Activated naive CD4-positive, alpha-beta T cell treated with anti-CD3 and anti-CD28 coated beads for 36 hours (primary cell): ENCODE results near the gene CSDE1. TPM values are rescaled to one million over a fixed set of nuclear protein-coding genes. Genes with fewer than 3 reads are reported as not detected.

ENCODE experiments used
- CTCF ChIA-PET: fragments of 350-600 bp; sonication (Branson Sonifier 250); formaldehyde crosslinking; loops from one replicate; lab custom pipeline; 2021; ENCODE audit warnings: antibody characterized with exemption; lab: Charles Lee
- DNase-seq: peaks from one replicate; pipeline ENCODE4 v3.0.0-alpha.2; 2020
- H3K27ac Mint-ChIP-seq: one replicate; pipeline ENCODE4 v1.8.0; 2021; ENCODE audit warnings: mild to moderate bottlenecking, mixed read lengths
- H3K27me3 Mint-ChIP-seq: one replicate; pipeline ENCODE4 v1.8.0; 2021; ENCODE audit warnings: low read depth, mixed read lengths
- H3K36me3 Mint-ChIP-seq: one replicate; pipeline ENCODE4 v1.8.0; 2021; ENCODE audit warnings: low read depth, mixed read lengths
- H3K4me1 Mint-ChIP-seq: one replicate; pipeline ENCODE4 v1.8.0; 2021; ENCODE audit warnings: low read depth, mixed read lengths
- H3K4me3 Mint-ChIP-seq: one replicate; pipeline ENCODE4 v1.8.0; 2021; ENCODE audit warnings: mild to moderate bottlenecking, moderate library complexity, mixed read lengths
- H3K9me3 Mint-ChIP-seq: one replicate; pipeline ENCODE4 v1.8.0; 2021; ENCODE audit warnings: mixed read lengths
- intact Hi-C: fragments of 100-400 bp; cut with micrococcal nuclease; formaldehyde crosslinking; loops from one replicate; pipeline ENCODE4 v1.15.1; 2023
- total RNA-seq, 2 experiments: library from RNA; stranded (reverse); gene quantifications; one replicate each; pipeline ENCODE4 v1.2.3, GENCODE V29; 2021

Gene CSDE1
- total RNA-seq, 2 experiments from 2014 or later, result 533 to 579 TPM

GRCh38 chr1:114694540-114695310 is 63.1 kb downstream of the CSDE1 start:
- no peak overlapping the region for H3K4me3 Mint-ChIP-seq
- no peak for DNase-seq
- intact Hi-C loops, result no loop called here
- H3K27me3 Mint-ChIP-seq, result peaks cover 4% of the 10 kb centered on the region
- CTCF ChIA-PET, result interaction anchor here (0.8 kb wide), 1 partner anchor 675 kb away, joined by 5 read pairs; no protein-coding TSS in a partner anchor
- H3K9me3 Mint-ChIP-seq, result no peaks in the 10 kb centered on the region
- H3K36me3 Mint-ChIP-seq, result no peaks in the 10 kb centered on the region
- H3K27ac Mint-ChIP-seq, result no peak overlapping the region
- H3K4me1 Mint-ChIP-seq, result no peaks in the 10 kb centered on the region

DNA sequence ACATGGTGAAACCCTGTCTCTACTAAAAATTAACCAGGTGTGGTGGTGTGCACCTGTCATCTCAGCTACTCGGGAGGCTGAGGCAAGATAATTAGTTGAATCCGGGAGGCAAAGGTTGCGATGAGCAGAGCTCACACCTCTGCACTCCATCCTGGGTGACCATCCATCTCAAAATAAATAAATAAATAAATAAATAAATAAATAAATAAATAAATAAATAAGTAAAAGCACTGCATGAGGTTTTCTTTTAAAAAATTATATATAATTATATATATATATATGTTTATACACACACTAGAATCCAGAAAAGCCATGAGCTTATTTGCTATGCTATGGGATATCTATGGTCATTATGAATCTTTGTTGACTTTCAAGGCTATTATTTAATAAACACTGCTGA is 64.8 kb downstream of the CSDE1 start:
- intact Hi-C loops, result no loop called here
- no peaks in the 10 kb centered on the region for H3K36me3 Mint-ChIP-seq
- no peak overlapping the region for H3K27ac Mint-ChIP-seq
- CTCF ChIA-PET, result interaction anchor here (0.6 kb wide), 1 partner anchor 247 kb away, joined by 3 read pairs; no protein-coding TSS in a partner anchor
- H3K9me3 Mint-ChIP-seq, result no peaks in the 10 kb centered on the region
- no peak for DNase-seq
- H3K4me3 Mint-ChIP-seq, result no peak overlapping the region
- H3K27me3 Mint-ChIP-seq, result peaks cover 7% of the 10 kb centered on the region
- no peaks in the 10 kb centered on the region for H3K4me1 Mint-ChIP-seq

GRCh38 chr1:114691061-114691460 is 66.7 kb downstream of the CSDE1 start:
- no peaks in the 10 kb centered on the region for H3K36me3 Mint-ChIP-seq
- no peaks in the 10 kb centered on the region for H3K4me1 Mint-ChIP-seq
- no peak overlapping the region for H3K4me3 Mint-ChIP-seq
- no peak for DNase-seq
- H3K9me3 Mint-ChIP-seq, result no peaks in the 10 kb centered on the region
- intact Hi-C loops, result no loop called here
- H3K27ac Mint-ChIP-seq, result no peak overlapping the region
- CTCF ChIA-PET, result no interaction called here
- H3K27me3 Mint-ChIP-seq, result peaks cover 17% of the 10 kb centered on the region

GRCh38 chr1:114690148-114690547 is 67.6 kb downstream of the CSDE1 start:
- Mint-ChIP-seq H3K27ac (no peak overlapping the region), H3K4me1 (no peaks in the 10 kb centered on the region), H3K27me3 (peaks cover 25% of the 10 kb centered on the region), H3K4me3 (no peak overlapping the region), H3K36me3 (no peaks in the 10 kb centered on the region), H3K9me3 (no peaks in the 10 kb centered on the region)
- CTCF ChIA-PET, result no interaction called here
- no peak for DNase-seq
- intact Hi-C loops, result no loop called here

DNA sequence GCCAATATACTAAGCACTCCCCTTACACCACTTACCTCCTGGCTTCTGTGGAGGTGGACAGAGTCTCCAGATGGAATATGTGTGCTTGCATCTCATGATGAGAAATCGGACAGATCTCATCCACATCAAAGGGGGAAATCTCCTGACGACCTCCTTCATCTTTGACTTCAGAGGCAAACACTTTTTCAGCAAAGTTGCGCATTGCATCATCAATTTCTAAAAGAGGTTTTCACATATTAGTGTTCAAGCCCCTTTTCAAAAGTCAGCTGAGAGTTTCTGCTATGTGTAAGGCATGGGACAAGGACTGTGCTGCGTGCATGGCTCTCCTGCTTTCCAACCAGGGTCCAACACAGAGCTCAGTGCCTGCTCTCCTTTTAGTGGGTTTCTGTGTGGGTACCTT is 69.3 kb downstream of the CSDE1 start:
- H3K27me3 Mint-ChIP-seq, result peaks cover 28% of the 10 kb centered on the region
- no peaks in the 10 kb centered on the region for H3K36me3 Mint-ChIP-seq
- H3K27ac Mint-ChIP-seq, result no peak overlapping the region
- intact Hi-C loops, result no loop called here
- no peaks in the 10 kb centered on the region for H3K9me3 Mint-ChIP-seq
- CTCF ChIA-PET, result no interaction called here
- DNase-seq, result no peak
- H3K4me1 Mint-ChIP-seq, result no peaks in the 10 kb centered on the region
- no peak overlapping the region for H3K4me3 Mint-ChIP-seq

- Mint-ChIP-seq H3K4me1 (no peaks in the 10 kb centered on the region), H3K36me3 (no peaks in the 10 kb centered on the region), H3K4me3 (no peak overlapping the region), H3K27ac (no peak overlapping the region), H3K27me3 (peaks cover 26% of the 10 kb centered on the region), H3K9me3 (no peaks in the 10 kb centered on the region)
- DNase-seq, result no peak
- intact Hi-C loops, result no loop called here
- CTCF ChIA-PET, result no interaction called here
These were observed 71.9 kb downstream of the CSDE1 start for GRCh38 chr1:114685851-114686250.

- CTCF ChIA-PET, result no interaction called here
- intact Hi-C loops, result loop anchor here (10.0 kb wide), 1 partner anchor 377 kb away; no protein-coding TSS in a partner anchor
- H3K9me3 Mint-ChIP-seq, result no peaks in the 10 kb centered on the region
- peaks cover 14% of the 10 kb centered on the region for H3K27me3 Mint-ChIP-seq
- no peak overlapping the region for H3K27ac Mint-ChIP-seq
- no peak for DNase-seq
- no peaks in the 10 kb centered on the region for H3K4me1 Mint-ChIP-seq
- H3K4me3 Mint-ChIP-seq, result no peak overlapping the region
- no peaks in the 10 kb centered on the region for H3K36me3 Mint-ChIP-seq
These were observed 80.1 kb downstream of the CSDE1 start for GRCh38 chr1:114677691-114678090.

DNA sequence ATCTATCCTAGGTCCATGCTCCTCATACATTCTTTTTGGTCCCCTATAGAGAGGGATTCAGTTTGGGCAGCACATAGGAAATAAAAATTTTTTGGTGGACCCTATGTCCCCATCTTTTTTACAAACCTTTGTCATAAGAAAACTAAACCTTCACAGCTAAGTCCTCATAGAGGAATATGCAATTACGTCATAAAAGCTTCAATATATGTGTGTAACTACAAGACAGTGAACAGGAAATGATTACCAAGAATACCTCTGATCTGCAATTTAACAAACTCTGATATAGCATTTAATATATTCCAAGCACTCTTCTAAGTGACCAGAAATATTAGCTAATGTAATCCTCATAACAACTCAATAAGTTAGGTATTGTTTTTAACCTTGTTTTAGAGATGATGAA is 81.7 kb downstream of the CSDE1 start:
- CTCF ChIA-PET, result no interaction called here
- Mint-ChIP-seq H3K27ac (no peak overlapping the region), H3K36me3 (no peaks in the 10 kb centered on the region), H3K27me3 (peaks cover 14% of the 10 kb centered on the region), H3K4me1 (no peaks in the 10 kb centered on the region), H3K9me3 (no peaks in the 10 kb centered on the region), H3K4me3 (no peak overlapping the region)
- DNase-seq, result no peak
- intact Hi-C loops, result loop anchor here (10.0 kb wide), 1 partner anchor 379 kb away; no protein-coding TSS in a partner anchor

DNA sequence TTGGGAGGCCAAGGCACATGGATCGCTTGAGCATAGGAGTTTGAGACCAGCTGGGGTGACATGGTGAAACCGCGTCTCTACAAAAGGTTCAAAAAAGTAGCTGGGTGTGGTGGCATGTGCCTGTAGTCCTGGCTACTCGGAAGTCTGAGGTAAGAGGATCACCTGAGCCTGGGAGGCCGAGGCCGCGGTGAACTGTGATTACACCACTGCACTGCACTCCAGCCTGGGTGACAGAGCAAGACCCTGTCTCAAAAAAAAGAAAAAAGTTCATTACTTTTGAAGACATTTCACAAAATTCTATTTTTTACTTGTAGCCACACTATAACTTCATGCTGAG is 85.9 kb downstream of the CSDE1 start:
- intact Hi-C loops, result loop anchor here (2.0 to 10.0 kb wide), 3 partner anchors 161 to 695 kb away; partner anchors contain the start of genes OLFML3 and TRIM33
- peaks cover 4% of the 10 kb centered on the region for H3K4me1 Mint-ChIP-seq
- no peak overlapping the region for H3K27ac Mint-ChIP-seq
- DNase-seq, result no peak
- H3K36me3 Mint-ChIP-seq, result no peaks in the 10 kb centered on the region
- H3K9me3 Mint-ChIP-seq, result no peaks in the 10 kb centered on the region
- H3K27me3 Mint-ChIP-seq, result peaks cover 6% of the 10 kb centered on the region
- CTCF ChIA-PET, result interaction anchor here (0.6 to 4.4 kb wide), 5 partner anchors 10 to 325 kb away, joined by 3 to 31 read pairs (median 3); partner anchors contain the start of gene NRAS
- H3K4me3 Mint-ChIP-seq, result no peak overlapping the region

DNA sequence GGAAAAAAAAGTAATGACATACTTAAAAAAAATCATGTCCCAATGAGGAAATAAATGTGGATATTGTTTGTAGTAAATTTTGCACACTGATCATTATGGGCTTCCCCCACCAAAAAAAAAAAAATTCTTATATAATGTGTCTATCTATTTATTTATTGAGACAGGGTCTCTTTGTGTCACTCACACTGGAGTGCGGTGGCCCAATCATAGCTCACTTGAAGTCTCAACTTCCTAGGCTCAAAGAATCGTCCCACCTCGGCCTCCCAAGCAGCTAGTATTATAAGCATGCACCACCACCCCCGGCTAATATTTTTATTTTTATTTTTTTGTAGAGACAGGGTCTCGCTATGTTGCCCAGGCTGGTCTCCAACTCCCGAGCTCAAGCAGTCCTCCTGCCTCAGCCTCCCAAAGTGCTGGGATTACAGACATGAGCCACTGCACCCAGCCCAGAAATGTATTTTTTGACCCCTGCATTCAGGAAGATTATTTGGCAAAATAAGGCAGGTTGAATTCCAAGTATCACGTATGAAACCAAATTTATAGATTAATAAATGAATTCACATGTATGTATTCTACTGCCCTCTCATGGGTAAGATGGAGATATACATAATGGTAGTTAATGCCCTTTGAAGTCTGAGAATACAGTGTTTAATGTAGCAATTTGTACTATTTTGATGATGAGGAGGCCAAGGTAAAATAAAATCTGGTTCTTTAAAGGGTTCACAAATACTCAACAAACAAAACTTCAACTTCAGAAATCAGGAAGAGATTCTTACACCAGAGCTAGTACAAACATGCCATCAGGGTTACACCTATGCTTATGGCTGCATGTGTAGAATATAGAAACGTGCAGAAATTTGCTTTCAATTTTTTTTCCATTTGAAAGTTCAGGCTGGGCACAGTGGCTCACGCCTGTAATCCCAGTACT is 86.5 kb downstream of the CSDE1 start:
- H3K36me3 Mint-ChIP-seq, result no peaks in the 10 kb centered on the region
- H3K27ac Mint-ChIP-seq, result no peak overlapping the region
- H3K4me1 Mint-ChIP-seq, result peaks cover 4% of the 10 kb centered on the region
- no peak overlapping the region for H3K4me3 Mint-ChIP-seq
- CTCF ChIA-PET, result interaction anchor here (0.6 to 4.4 kb wide), 7 partner anchors 9 to 324 kb away, joined by 3 to 31 read pairs (median 3); no protein-coding TSS in a partner anchor
- H3K9me3 Mint-ChIP-seq, result no peaks in the 10 kb centered on the region
- intact Hi-C loops, result loop anchor here (2.0 to 10.0 kb wide), 3 partner anchors 160 to 694 kb away; partner anchors contain the start of genes OLFML3 and TRIM33
- H3K27me3 Mint-ChIP-seq, result peaks cover 1% of the 10 kb centered on the region
- no peak for DNase-seq

DNA sequence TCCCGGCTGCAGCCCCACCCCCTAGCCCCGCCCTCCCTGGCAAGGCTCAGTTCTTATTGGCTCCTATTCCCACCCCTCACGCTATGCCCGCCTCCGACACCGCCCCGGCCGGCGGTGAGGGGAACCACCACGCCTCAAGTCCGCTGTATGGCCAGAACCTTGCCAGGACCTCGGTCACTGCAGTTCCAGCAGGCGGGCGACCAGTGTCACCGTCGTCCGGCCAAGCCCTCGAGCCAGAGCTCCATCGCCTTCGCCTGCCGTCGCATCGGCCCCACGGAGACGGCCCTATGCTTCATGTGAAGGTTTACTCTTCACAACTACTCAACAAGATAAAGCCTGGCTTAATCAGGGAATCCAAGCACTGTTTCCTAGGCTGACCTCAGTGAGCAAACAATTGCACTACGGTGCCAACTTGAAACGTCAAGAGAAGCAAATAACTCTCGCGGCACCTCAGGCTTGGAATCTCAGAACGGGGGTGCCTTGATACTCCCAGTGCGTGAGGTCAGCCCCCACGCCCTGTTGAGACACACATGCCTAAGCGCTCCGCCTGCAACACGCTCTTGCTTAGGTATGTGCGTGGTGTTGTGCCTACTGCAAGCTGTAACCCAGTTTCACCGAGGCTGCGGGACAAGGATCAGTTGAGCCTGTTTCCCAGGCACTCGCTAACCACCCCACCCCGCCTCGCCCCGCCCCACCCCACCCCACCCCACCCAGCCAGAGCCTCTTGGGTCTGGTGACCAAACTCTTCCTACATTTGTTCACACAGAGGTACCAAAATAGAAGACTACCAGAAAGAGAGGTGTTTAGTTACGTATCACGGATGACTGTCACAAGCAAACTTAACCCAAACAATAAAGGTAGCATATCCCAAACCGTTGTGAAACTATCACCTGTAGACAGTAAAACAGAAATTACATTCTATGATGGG is 87.4 kb downstream of the CSDE1 start:
- CTCF ChIA-PET, result interaction anchor here (0.6 to 4.4 kb wide), 3 partner anchors 10 to 323 kb away, joined by 3 to 31 read pairs (median 5); no protein-coding TSS in a partner anchor

More for the DNA sequence above, 87.4 kb downstream of the CSDE1 start:
- peak; percentile 87 for DNase-seq
- intact Hi-C loops, result loop anchor here (1.0 to 10.0 kb wide), 8 partner anchors 46 to 693 kb away; partner anchors contain the start of genes BCAS2, CSDE1, NRAS and OLFML3
- H3K36me3 Mint-ChIP-seq, result no peaks in the 10 kb centered on the region
- peaks cover 1% of the 10 kb centered on the region for H3K27me3 Mint-ChIP-seq
- no peaks in the 10 kb centered on the region for H3K9me3 Mint-ChIP-seq
- peak overlapping the region; percentile 87 for H3K4me3 Mint-ChIP-seq
- H3K27ac Mint-ChIP-seq, result no peak overlapping the region
- peaks cover 4% of the 10 kb centered on the region for H3K4me1 Mint-ChIP-seq
